GM12878 (cell line): ENCODE data around the gene PNMA6F.

Experiments used
- BACH1 ChIP-seq: fragments of 450-650 bp; IDR thresholded peaks from 2 replicates; pipeline ENCODE4 v1.6.1; 2017; ENCODE audit warnings: mild to moderate bottlenecking, borderline replicate concordance
- BHLHE40 ChIP-seq, 2 experiments: fragments of 450-650 bp in 1 of 2; IDR thresholded peaks; 2 replicates each; pipeline ENCODE4 v1.6.1; 2011 to 2017; ENCODE audit warnings: low read depth in 2 of 2, borderline replicate concordance in 1 of 2, improper control_type of control experiment in 1 of 2, low read length in 1 of 2, mild to moderate bottlenecking in 1 of 2
- BRCA1 ChIP-seq: IDR thresholded peaks from 2 replicates; pipeline ENCODE4 v1.6.1; 2011; ENCODE audit warnings: low read depth, low read length, improper control_type of control experiment
- CREB1 ChIP-seq: IDR thresholded peaks from 2 replicates; pipeline ENCODE4 v1.6.1; 2012; ENCODE audit warnings: low read depth, mild to moderate bottlenecking, inconsistent platforms
- CTCF ChIP-seq, 3 experiments: IDR thresholded peaks in 2 of 3; conservative IDR thresholded peaks in 1 of 3; 2 replicates each; pipeline ENCODE4 v1.5.1; 2011; ENCODE audit warnings: low read depth in 3 of 3, low read length in 3 of 3, mild to moderate bottlenecking in 3 of 3, control low read depth in 2 of 3, moderate library complexity in 2 of 3, inconsistent platforms in 1 of 3, mixed read lengths in 1 of 3; ENCODE audit not compliant: control insufficient read depth in 2 of 3, insufficient read depth in 1 of 3; ENCODE audit errors: extremely low read depth in 1 of 3
- ELK1 ChIP-seq: IDR thresholded peaks from 2 replicates; pipeline ENCODE4 v1.6.1; 2012; ENCODE audit warnings: low read depth, low read length, improper control_type of control experiment
- EZH2 ChIP-seq: IDR thresholded peaks from 2 replicates; pipeline ENCODE4 v1.6.1; 2012; ENCODE audit warnings: low read depth, mild to moderate bottlenecking, control low read depth, inconsistent platforms, low read length, borderline replicate concordance; ENCODE audit not compliant: control insufficient read depth
- NR2C1 ChIP-seq: fragments of 450-650 bp; IDR thresholded peaks from 2 replicates; pipeline ENCODE4 v1.6.1; 2017; ENCODE audit warnings: antibody characterized with exemption, mild to moderate bottlenecking, moderate library complexity
- POLR2A ChIP-seq: IDR thresholded peaks from 2 replicates; pipeline ENCODE4 v1.6.1; 2011; ENCODE audit warnings: low read depth, mild to moderate bottlenecking, low read length
- RAD21 ChIP-seq: IDR thresholded peaks from 2 replicates; pipeline ENCODE4 v1.6.1; 2011; ENCODE audit warnings: mild to moderate bottlenecking, low read depth, low read length, moderate library complexity; ENCODE audit not compliant: insufficient read depth
- SMC3 ChIP-seq: IDR thresholded peaks from 2 replicates; pipeline ENCODE4 v1.6.1; 2011; ENCODE audit warnings: low read length, improper control_type of control experiment, borderline replicate concordance
- SPI1 ChIP-seq: IDR thresholded peaks from 2 replicates; pipeline ENCODE4 v1.6.1; 2011; ENCODE audit warnings: low read depth, mild to moderate bottlenecking, low read length, moderate library complexity, borderline replicate concordance; ENCODE audit not compliant: insufficient read depth
- SRF ChIP-seq, 2 experiments: IDR thresholded peaks; 2 replicates each; pipeline ENCODE4 v1.6.1; 2011; ENCODE audit warnings: low read depth in 2 of 2, low read length in 2 of 2, mild to moderate bottlenecking in 1 of 2, moderate library complexity in 1 of 2
- TF ChIP-seq, protein P1 (sequence below): fragments of 450-650 bp; IDR thresholded peaks from 2 replicates; pipeline ENCODE4 v1.6.1; 2016; ENCODE audit warnings: mild to moderate bottlenecking

DNA sequence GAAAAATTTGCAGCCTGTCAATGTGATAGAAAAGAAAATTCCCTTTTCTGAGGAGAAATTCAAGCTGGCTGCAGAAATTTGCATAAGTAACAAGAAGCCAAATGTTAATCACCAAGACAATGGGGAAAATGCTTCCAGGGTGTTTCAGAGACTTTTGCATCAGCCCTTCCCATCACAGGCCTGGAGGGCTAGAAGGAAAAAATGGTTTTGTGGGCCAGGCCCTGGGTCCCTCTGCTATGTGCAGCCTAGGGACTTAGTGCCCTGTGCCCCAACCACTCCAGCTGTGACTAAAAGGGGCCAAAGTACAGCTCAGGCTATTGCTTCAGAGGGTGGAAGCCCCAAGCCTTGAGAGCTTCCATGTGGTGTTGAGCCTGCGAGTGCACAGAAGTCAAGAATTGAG, 36.3 kb upstream of the PNMA6F start:
- TF ChIP-seq BACH1 = no peak
- TF ChIP-seq SPI1 = no peak
- TF ChIP-seq POLR2A = no peak
- no peak for TF ChIP-seq BHLHE40 (IDR thresholded peaks at IDR 0.05; ENCODE audit: borderline replicate concordance in 1 of 2, low read depth in 2 of 2, low read length in 1 of 2)
- no peak for TF ChIP-seq CTCF (IDR thresholded peaks at IDR 0.05 in 2 of 3, conservative IDR thresholded peaks at IDR 0.05 in 1 of 3; ENCODE audit: control insufficient read depth in 2 of 3, extremely low read depth in 1 of 3, insufficient read depth in 1 of 3, low read depth in 3 of 3, low read length in 3 of 3)
- TF ChIP-seq BRCA1 = no peak
- no peak for TF ChIP-seq SMC3
- TF ChIP-seq, protein P1, sequence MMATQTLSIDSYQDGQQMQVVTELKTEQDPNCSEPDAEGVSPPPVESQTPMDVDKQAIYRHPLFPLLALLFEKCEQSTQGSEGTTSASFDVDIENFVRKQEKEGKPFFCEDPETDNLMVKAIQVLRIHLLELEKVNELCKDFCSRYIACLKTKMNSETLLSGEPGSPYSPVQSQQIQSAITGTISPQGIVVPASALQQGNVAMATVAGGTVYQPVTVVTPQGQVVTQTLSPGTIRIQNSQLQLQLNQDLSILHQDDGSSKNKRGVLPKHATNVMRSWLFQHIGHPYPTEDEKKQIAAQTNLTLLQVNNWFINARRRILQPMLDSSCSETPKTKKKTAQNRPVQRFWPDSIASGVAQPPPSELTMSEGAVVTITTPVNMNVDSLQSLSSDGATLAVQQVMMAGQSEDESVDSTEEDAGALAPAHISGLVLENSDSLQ = no peak
- no peak for TF ChIP-seq ELK1
- no peak for TF ChIP-seq RAD21
- no peak for TF ChIP-seq SRF (IDR thresholded peaks at IDR 0.05; ENCODE audit: low read depth in 2 of 2, low read length in 2 of 2)
- TF ChIP-seq CREB1 = no peak
- no peak for TF ChIP-seq EZH2
- TF ChIP-seq NR2C1 = no peak
